B cell (primary cell): Measurements from ENCODE around the gene MAML3. TPM values are rescaled to one million over a fixed set of nuclear protein-coding genes. Genes with fewer than 3 reads are reported as not detected.

ENCODE experiments used
- ATAC-seq: fragments of 200-7000 bp; cut with Tn5 transposase; one replicate; pipeline ENCODE4 v1.10.0; 2021; ENCODE audit warnings: low read depth, mild to moderate bottlenecking, moderate number of reproducible peaks, moderate library complexity
- CTCF ChIA-PET: fragments of 350-600 bp; sonication (Branson Sonifier 250); formaldehyde crosslinking; loops from one replicate; lab custom pipeline; 2021; ENCODE audit warnings: antibody characterized with exemption, inconsistent platforms; lab: Charles Lee
- POLR2A ChIA-PET: fragments of 350-600 bp; sonication (Branson Sonifier 250); formaldehyde crosslinking; loops from one replicate; lab custom pipeline; 2021; ENCODE audit warnings: antibody characterized with exemption; lab: Charles Lee
- DNase-seq: peaks from one replicate; pipeline ENCODE4 v3.0.0; 2013
- H2AFZ ChIP-seq: 2 replicates; pipeline ENCODE4 v1.6.1; 2012; ENCODE audit warnings: mild to moderate bottlenecking, low read depth, low read length; ENCODE audit not compliant: insufficient read depth, poor library complexity, severe bottlenecking
- H3K27ac ChIP-seq, 2 donors: 1 replicate in 1 of 2; 2 replicates in 1 of 2; pipeline ENCODE4 v1.5.1; 2012 to 2013; ENCODE audit warnings: low read length in 2 of 2, mild to moderate bottlenecking in 2 of 2, moderate library complexity in 1 of 2
- H3K27me3 ChIP-seq, 4 experiments: fragments of 200-600 bp in 1 of 4; sonication (generic) in 1 of 4; replicated peaks in 1 of 4; 1 replicate in 2 of 4; 2 replicates in 2 of 4; pipeline versions ENCODE4 v1.6.1 to v1.7.0; 2013 to 2016; ENCODE audit warnings: low read length in 3 of 4, mild to moderate bottlenecking in 2 of 4, mixed read lengths in 1 of 4, moderate library complexity in 1 of 4; ENCODE audit not compliant: insufficient read depth in 4 of 4, control insufficient read depth in 3 of 4; ENCODE audit errors: control extremely low read depth in 1 of 4
- H3K36me3 ChIP-seq, 2 experiments: replicated peaks in 1 of 2; 1 replicate in 1 of 2; 2 replicates in 1 of 2; pipeline versions ENCODE4 v1.6.1 to v1.7.1; 2013; ENCODE audit warnings: low read length in 1 of 2; ENCODE audit not compliant: insufficient read depth in 2 of 2, control insufficient read depth in 1 of 2; ENCODE audit errors: control extremely low read depth in 1 of 2, extremely low read depth in 1 of 2
- H3K4me1 ChIP-seq, 2 donors: fragments of 200-600 bp in 1 of 2; sonication (generic) in 1 of 2; 1 replicate in 1 of 2; 2 replicates in 1 of 2; pipeline versions ENCODE4 v1.5.1 to v1.6.1; 2013 to 2017; ENCODE audit warnings: low read length in 2 of 2; ENCODE audit not compliant: control insufficient read depth in 2 of 2, insufficient read depth in 2 of 2
- H3K4me2 ChIP-seq: replicated peaks from 2 replicates; pipeline ENCODE3; 2012; ENCODE audit warnings: mild to moderate bottlenecking, low read depth, low read length; ENCODE audit not compliant: poor library complexity, severe bottlenecking
- H3K4me3 ChIP-seq, 5 experiments: fragments of 200-600 bp in 1 of 5; sonication (generic) in 1 of 5; 1 replicate in 3 of 5; 2 replicates in 2 of 5; pipeline versions ENCODE4 v1.5.1 to v1.7.0; 2011 to 2016; ENCODE audit warnings: low read length in 4 of 5, mild to moderate bottlenecking in 4 of 5, low read depth in 2 of 5, control low read depth in 1 of 5, moderate library complexity in 1 of 5; ENCODE audit not compliant: insufficient read depth in 1 of 5; ENCODE audit errors: control extremely low read depth in 1 of 5, extremely low read depth in 1 of 5
- H3K79me2 ChIP-seq: fragments of 200-600 bp; sonication (generic); one replicate; pipeline ENCODE4 v1.6.0; 2016; ENCODE audit warnings: low read length; ENCODE audit not compliant: control insufficient read depth, insufficient read depth
- H3K9ac ChIP-seq: fragments of 200-600 bp; sonication (generic); 2 replicates; pipeline ENCODE4 v1.6.1; 2017; ENCODE audit warnings: mild to moderate bottlenecking, low read length, moderate library complexity
- H3K9me3 ChIP-seq, 3 donors: one replicate each; pipeline versions ENCODE4 v1.6.1 to v1.7.1; 2013; ENCODE audit warnings: low read length in 2 of 3; ENCODE audit not compliant: control insufficient read depth in 2 of 3, insufficient read depth in 1 of 3; ENCODE audit errors: control extremely low read depth in 1 of 3
- H4K20me1 ChIP-seq: 2 replicates; pipeline ENCODE4 v1.6.0; 2012; ENCODE audit warnings: mild to moderate bottlenecking, low read length; ENCODE audit not compliant: insufficient read depth, control insufficient read depth, poor library complexity, severe bottlenecking
- H3K27ac Mint-ChIP-seq: one replicate; pipeline ENCODE4 v1.8.0; 2021; ENCODE audit warnings: mixed read lengths
- H3K27me3 Mint-ChIP-seq: one replicate; pipeline ENCODE4 v1.8.0; 2021; ENCODE audit warnings: mixed read lengths
- H3K4me1 Mint-ChIP-seq: one replicate; pipeline ENCODE4 v1.8.0; 2021; ENCODE audit warnings: mixed read lengths
- H3K4me3 Mint-ChIP-seq: one replicate; pipeline ENCODE4 v1.8.0; 2021; ENCODE audit warnings: mixed read lengths
- H3K9me3 Mint-ChIP-seq: one replicate; pipeline ENCODE4 v1.8.0; 2022; ENCODE audit warnings: mixed read lengths; ENCODE audit not compliant: insufficient read depth
- EZH2 ChIP-seq: IDR thresholded peaks from 2 replicates; pipeline ENCODE4 v1.6.1; 2012; ENCODE audit warnings: borderline replicate concordance, low read depth, mild to moderate bottlenecking, moderate library complexity, low read length; ENCODE audit not compliant: insufficient read depth, poor library complexity, severe bottlenecking
- WGBS: methylation state at CpG from one replicate; pipeline ENCODE4 v1.1.5; 2013; ENCODE audit warnings: missing lambda C conversion rate; ENCODE audit not compliant: insufficient coverage; 5-methylcytosine and 5-hydroxymethylcytosine counted together
- intact Hi-C: fragments of 100-400 bp; cut with micrococcal nuclease; formaldehyde crosslinking; loops from one replicate; pipeline ENCODE4 v1.10.0; 2022
- polyA plus RNA-seq: library from polyadenylated mRNA; depleted of rRNA; stranded (reverse); fragments of >200 nt; gene quantifications from 2 replicates; pipeline ENCODE4 v1.2.3, GENCODE V29; 2012
- total RNA-seq, 2 donors: library from RNA; stranded (reverse); fragments of 120-200 nt in 1 of 2; gene quantifications; 1 replicate in 1 of 2; 2 replicates in 1 of 2; pipeline versions ENCODE4 v1.2.3 to v1.2.4, GENCODE V29; 2013 to 2022
- TF ChIP-seq, protein P1 (sequence below): fragments of 200-600 bp; IDR thresholded peaks from one replicate; pipeline ENCODE4 v1.8.0; 2022; ENCODE audit warnings: antibody characterized with exemption, mild to moderate bottlenecking

The MAML3 gene
- total and polyA plus RNA-seq, 2 donors (not counting 1 experiment from before 2014, with no cell fraction given) = 0.94 to 5.3 TPM

DNA sequence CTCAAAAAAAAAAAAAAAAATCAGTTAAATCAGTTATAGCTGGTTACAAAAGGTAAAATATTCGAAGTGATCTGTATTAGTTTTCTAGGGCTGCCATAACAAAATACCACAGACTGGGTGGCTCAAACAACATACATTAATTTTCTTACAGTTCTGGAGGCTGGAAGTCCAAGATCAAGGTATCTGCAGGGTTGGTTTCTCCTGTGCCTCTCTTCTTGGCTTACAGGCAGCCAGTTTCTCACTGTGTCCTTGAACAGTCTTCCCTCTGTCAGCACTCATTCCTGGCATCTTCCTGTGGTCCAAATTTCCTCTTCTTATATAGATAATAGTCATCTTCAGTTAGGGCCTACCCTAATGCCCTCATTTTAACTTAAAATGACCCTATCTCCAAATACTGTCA is 248.5 kb downstream of the MAML3 start:
- Mint-ChIP-seq H3K9me3 (peaks cover 5% of the 10 kb centered on the region), H3K27me3 (no peaks in the 10 kb centered on the region), H3K4me1 (peaks cover 1% of the 10 kb centered on the region), H3K27ac (no peak overlapping the region), H3K4me3 (no peak overlapping the region)
- H3K27ac ChIP-seq = no peak overlapping the region
- H3K27me3 ChIP-seq = peaks cover 0 to 4% (median 0%) of the 10 kb centered on the region in 4 experiments
- no peaks in the 10 kb centered on the region for H3K79me2 ChIP-seq
- no peak overlapping the region for H3K4me2 ChIP-seq
- no peaks in the 10 kb centered on the region for H3K36me3 ChIP-seq
- CTCF ChIA-PET = no interaction called here
- DNase-seq (no peak), ATAC-seq (no peak)
- TF ChIP-seq, protein P1, sequence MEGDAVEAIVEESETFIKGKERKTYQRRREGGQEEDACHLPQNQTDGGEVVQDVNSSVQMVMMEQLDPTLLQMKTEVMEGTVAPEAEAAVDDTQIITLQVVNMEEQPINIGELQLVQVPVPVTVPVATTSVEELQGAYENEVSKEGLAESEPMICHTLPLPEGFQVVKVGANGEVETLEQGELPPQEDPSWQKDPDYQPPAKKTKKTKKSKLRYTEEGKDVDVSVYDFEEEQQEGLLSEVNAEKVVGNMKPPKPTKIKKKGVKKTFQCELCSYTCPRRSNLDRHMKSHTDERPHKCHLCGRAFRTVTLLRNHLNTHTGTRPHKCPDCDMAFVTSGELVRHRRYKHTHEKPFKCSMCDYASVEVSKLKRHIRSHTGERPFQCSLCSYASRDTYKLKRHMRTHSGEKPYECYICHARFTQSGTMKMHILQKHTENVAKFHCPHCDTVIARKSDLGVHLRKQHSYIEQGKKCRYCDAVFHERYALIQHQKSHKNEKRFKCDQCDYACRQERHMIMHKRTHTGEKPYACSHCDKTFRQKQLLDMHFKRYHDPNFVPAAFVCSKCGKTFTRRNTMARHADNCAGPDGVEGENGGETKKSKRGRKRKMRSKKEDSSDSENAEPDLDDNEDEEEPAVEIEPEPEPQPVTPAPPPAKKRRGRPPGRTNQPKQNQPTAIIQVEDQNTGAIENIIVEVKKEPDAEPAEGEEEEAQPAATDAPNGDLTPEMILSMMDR = no peak
- H3K4me3 ChIP-seq = no peak overlapping the region
- H4K20me1 ChIP-seq = no peaks in the 10 kb centered on the region
- no peak overlapping the region for H2AFZ ChIP-seq
- H3K4me1 ChIP-seq = no peaks in the 10 kb centered on the region
- H3K9me3 ChIP-seq = peaks cover 0 to 4% (median 0%) of the 10 kb centered on the region in 3 donors
- intact Hi-C loops = no loop called here
- POLR2A ChIA-PET = no interaction called here
- no CpG with 5 or more reads among the region's 1 CpG for WGBS
- no peak overlapping the region for H3K9ac ChIP-seq

DNA sequence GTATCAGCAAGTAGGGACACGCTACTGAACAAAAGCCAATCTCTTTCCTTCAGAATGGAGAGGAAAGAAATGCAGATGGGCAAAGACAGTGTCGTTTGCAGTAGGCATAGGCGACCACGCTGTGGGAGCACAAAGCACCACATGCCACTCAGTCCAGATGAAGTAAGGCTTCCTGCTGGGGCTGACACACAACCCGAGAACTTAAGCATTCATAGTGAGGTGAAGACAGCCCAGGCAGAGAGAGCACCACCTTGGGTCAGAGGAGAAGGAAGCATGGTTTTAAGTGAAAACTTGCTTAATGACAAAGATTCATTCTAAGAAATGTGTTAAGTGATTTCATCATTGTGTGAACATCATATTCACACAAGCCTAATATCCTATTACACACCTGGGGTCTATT is 249.6 kb downstream of the MAML3 start:
- H3K4me1 ChIP-seq = no peaks in the 10 kb centered on the region
- no peaks in the 10 kb centered on the region for H3K27me3 Mint-ChIP-seq
- no peaks in the 10 kb centered on the region for H4K20me1 ChIP-seq
- H3K4me3 Mint-ChIP-seq = no peak overlapping the region
- DNase-seq (no peak), ATAC-seq (no peak)
- TF ChIP-seq, protein P1 = no peak
- no peak for TF ChIP-seq EZH2
- H3K9ac ChIP-seq = no peak overlapping the region
- peaks cover 0 to 4% (median 0%) of the 10 kb centered on the region in 4 experiments for H3K27me3 ChIP-seq
- POLR2A ChIA-PET = no interaction called here
- CTCF ChIA-PET = no interaction called here
- no peak overlapping the region for H3K27ac Mint-ChIP-seq
- H3K4me3 ChIP-seq = no peak overlapping the region
- H3K36me3 ChIP-seq = no peaks in the 10 kb centered on the region
- H3K9me3 Mint-ChIP-seq = peaks cover 5% of the 10 kb centered on the region
- WGBS = 94% methylated on average over 3 of the region's 5 CpGs
- intact Hi-C loops = no loop called here
- peaks cover 1% of the 10 kb centered on the region for H3K4me1 Mint-ChIP-seq
- no peaks in the 10 kb centered on the region for H3K79me2 ChIP-seq
- no peak overlapping the region for H2AFZ ChIP-seq
- no peak overlapping the region for H3K27ac ChIP-seq
- no peak overlapping the region for H3K4me2 ChIP-seq
- H3K9me3 ChIP-seq = peaks cover 0 to 4% (median 0%) of the 10 kb centered on the region in 3 donors
